Keratinocyte (primary cell): Measurements from ENCODE around the gene EPB41L2. TPM values are rescaled to one million over a fixed set of nuclear protein-coding genes. Genes with fewer than 3 reads are reported as not detected.

Experiments used
- DNase-seq: peaks from one replicate; pipeline ENCODE4 v3.0.0-alpha.2; 2011; ENCODE audit warnings: low read depth, missing footprints, low spot score
- FAIRE-seq: peaks from 2 replicates; lab custom pipeline; 2011; peaks lifted over from hg19 to GRCh38; lab: Jason Lieb, UNC
- H2AFZ ChIP-seq: 2 replicates; pipeline ENCODE4 v1.6.0; 2012; ENCODE audit warnings: low read length, control low read depth, inconsistent platforms; ENCODE audit not compliant: control insufficient read depth
- H3K27ac ChIP-seq: 2 replicates; pipeline ENCODE4 v1.5.1; 2011; ENCODE audit warnings: low read length; ENCODE audit not compliant: control insufficient read depth, insufficient read depth
- H3K27me3 ChIP-seq: 3 replicates; pipeline ENCODE4 v1.6.0; 2011; ENCODE audit warnings: low read length; ENCODE audit not compliant: control insufficient read depth, insufficient read depth; ENCODE audit errors: extremely low read depth
- H3K36me3 ChIP-seq, 2 experiments: 2 replicates in 1 of 2; 3 replicates in 1 of 2; pipeline ENCODE4 v1.5.1; 2011; ENCODE audit warnings: low read length in 2 of 2, mild to moderate bottlenecking in 1 of 2; ENCODE audit not compliant: control insufficient read depth in 2 of 2, insufficient read depth in 2 of 2; ENCODE audit errors: extremely low read depth in 1 of 2
- H3K4me1 ChIP-seq: 3 replicates; pipeline ENCODE4 v1.5.1; 2011; ENCODE audit warnings: low read length; ENCODE audit not compliant: control insufficient read depth, insufficient read depth; ENCODE audit errors: extremely low read depth
- H3K4me2 ChIP-seq: 3 replicates; pipeline ENCODE4 v1.6.0; 2011; ENCODE audit warnings: low read depth, low read length; ENCODE audit not compliant: control insufficient read depth, insufficient read depth; ENCODE audit errors: extremely low read depth
- H3K4me3 ChIP-seq, 3 experiments: fragments of 200-600 bp in 1 of 3; sonication (generic) in 1 of 3; 2 replicates in 2 of 3; 3 replicates in 1 of 3; pipeline ENCODE4 v1.5.1; 2011 to 2016; ENCODE audit warnings: low read length in 3 of 3, mild to moderate bottlenecking in 3 of 3, control low read depth in 2 of 3, inconsistent platforms in 1 of 3, low read depth in 1 of 3, mixed read lengths in 1 of 3, mixed run types in 1 of 3, moderate library complexity in 1 of 3; ENCODE audit not compliant: control insufficient read depth in 2 of 3, insufficient read depth in 2 of 3; ENCODE audit errors: extremely low read depth in 1 of 3
- H3K79me2 ChIP-seq: 2 replicates; pipeline ENCODE4 v1.6.0; 2012; ENCODE audit warnings: low read length; ENCODE audit not compliant: control insufficient read depth, insufficient read depth
- H3K9ac ChIP-seq: 3 replicates; pipeline ENCODE4 v1.6.0; 2011; ENCODE audit warnings: low read length; ENCODE audit not compliant: control insufficient read depth, insufficient read depth; ENCODE audit errors: extremely low read depth
- H3K9me1 ChIP-seq: 3 replicates; pipeline ENCODE4 v1.6.0; 2011; ENCODE audit warnings: low read length; ENCODE audit not compliant: control insufficient read depth, insufficient read depth; ENCODE audit errors: extremely low read depth
- H3K9me3 ChIP-seq: 2 replicates; pipeline ENCODE4 v1.5.1; 2012; ENCODE audit warnings: low read depth, low read length; ENCODE audit not compliant: control insufficient read depth
- H4K20me1 ChIP-seq: 3 replicates; pipeline ENCODE4 v1.6.0; 2011; ENCODE audit warnings: low read length; ENCODE audit not compliant: control insufficient read depth, insufficient read depth; ENCODE audit errors: extremely low read depth
- EZH2 ChIP-seq: IDR thresholded peaks from one replicate; pipeline ENCODE4 v1.6.1; 2012; ENCODE audit warnings: inconsistent platforms, mild to moderate bottlenecking, low read length, moderate library complexity
- dilution Hi-C: fragments of 300-500 bp; cut with MboI; formaldehyde crosslinking; loops from one replicate; pipeline ENCODE4 v1.7.0; 2020; ENCODE audit warnings: low sequenced_read_pairs; ENCODE audit not compliant: extremely low pct_ligation_motif_present
- polyA plus RNA-seq, 5 experiments: library from polyadenylated mRNA; depleted of rRNA in 3 of 5; stranded (reverse) in 3 of 5; stranded (forward) in 1 of 5; unstranded in 1 of 5; fragments of >200 nt; gene quantifications; 1 replicate in 1 of 5; 2 replicates in 3 of 5; 3 replicates in 1 of 5; pipeline versions ENCODE4 v1.2.1 to v1.2.3, GENCODE V29; 2011 to 2012; ENCODE audit warnings: missing spikeins in 2 of 5, low read depth in 1 of 5, low replicate concordance in 1 of 5
- TF ChIP-seq, protein P1 (sequence below), 3 experiments: IDR thresholded peaks in 1 of 3; conservative IDR thresholded peaks in 1 of 3; optimal IDR thresholded peaks in 1 of 3; 2 replicates in 2 of 3; 3 replicates in 1 of 3; pipeline versions ENCODE3 to v1.5.1; 2011; ENCODE audit warnings: low read length in 3 of 3, mild to moderate bottlenecking in 3 of 3, moderate library complexity in 2 of 3, control low read depth in 1 of 3, inconsistent platforms in 1 of 3; ENCODE audit not compliant: insufficient read depth in 2 of 3; ENCODE audit errors: extremely low read depth in 1 of 3

EPB41L2 gene
- polyA plus RNA-seq, 1 donor (not counting 4 experiments of a cell fraction or from before 2014, with no cell fraction given): 22.0 TPM

DNA sequence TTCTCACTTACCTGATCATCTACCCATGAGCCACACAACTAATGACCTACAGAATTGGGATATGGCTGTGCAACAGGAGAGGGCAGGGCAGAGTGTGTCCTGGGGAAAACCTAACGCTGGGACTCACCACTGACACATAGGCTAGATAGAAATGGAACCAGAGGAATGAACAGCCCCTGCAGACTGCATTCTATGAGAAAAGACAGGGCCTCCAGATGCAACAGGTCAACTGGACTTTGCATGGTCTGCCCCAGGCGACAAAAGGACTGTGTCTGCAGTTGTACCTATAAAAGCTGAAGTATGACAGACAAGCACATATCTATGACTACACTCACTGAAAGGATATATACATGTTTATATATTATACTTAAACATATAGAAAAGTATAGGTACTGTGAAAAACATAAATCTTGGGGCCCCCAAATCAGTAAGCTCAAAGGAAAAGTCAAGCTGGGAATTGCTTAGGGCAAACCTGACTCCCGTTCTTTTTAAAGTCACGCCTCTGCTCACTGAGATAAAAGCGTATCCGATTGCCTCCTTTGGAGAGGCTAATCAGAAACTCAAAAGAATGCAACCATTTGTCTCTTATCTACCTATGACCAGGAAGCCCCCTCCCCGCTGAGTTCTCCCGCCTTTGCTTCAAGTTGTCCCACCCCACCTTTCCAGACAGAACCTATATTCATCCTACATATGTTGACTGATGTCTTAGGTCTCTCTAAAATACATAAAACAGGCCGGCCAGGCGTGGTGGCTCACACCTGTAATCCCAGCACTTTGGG lies 68.5 kb downstream of the EPB41L2 start:
- H3K9me3 ChIP-seq: no peaks in the 10 kb centered on the region
- H3K4me2 ChIP-seq: no peak overlapping the region
- no peak for FAIRE-seq
- H3K27me3 ChIP-seq: no peaks in the 10 kb centered on the region
- H3K9ac ChIP-seq: no peak overlapping the region
- peaks cover 3% of the 10 kb centered on the region for H3K79me2 ChIP-seq
- no peak for TF ChIP-seq EZH2
- TF ChIP-seq, protein P1, sequence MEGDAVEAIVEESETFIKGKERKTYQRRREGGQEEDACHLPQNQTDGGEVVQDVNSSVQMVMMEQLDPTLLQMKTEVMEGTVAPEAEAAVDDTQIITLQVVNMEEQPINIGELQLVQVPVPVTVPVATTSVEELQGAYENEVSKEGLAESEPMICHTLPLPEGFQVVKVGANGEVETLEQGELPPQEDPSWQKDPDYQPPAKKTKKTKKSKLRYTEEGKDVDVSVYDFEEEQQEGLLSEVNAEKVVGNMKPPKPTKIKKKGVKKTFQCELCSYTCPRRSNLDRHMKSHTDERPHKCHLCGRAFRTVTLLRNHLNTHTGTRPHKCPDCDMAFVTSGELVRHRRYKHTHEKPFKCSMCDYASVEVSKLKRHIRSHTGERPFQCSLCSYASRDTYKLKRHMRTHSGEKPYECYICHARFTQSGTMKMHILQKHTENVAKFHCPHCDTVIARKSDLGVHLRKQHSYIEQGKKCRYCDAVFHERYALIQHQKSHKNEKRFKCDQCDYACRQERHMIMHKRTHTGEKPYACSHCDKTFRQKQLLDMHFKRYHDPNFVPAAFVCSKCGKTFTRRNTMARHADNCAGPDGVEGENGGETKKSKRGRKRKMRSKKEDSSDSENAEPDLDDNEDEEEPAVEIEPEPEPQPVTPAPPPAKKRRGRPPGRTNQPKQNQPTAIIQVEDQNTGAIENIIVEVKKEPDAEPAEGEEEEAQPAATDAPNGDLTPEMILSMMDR (optimal IDR thresholded peaks at IDR 0.05 in 1 of 3, IDR thresholded peaks at IDR 0.05 in 1 of 3, conservative IDR thresholded peaks at IDR 0.05 in 1 of 3; ENCODE audit: extremely low read depth in 1 of 3, insufficient read depth in 2 of 3, low read length in 3 of 3): no peak
- no peaks in the 10 kb centered on the region for H3K36me3 ChIP-seq
- dilution Hi-C loops: no loop called here
- no peak overlapping the region for H3K27ac ChIP-seq
- H3K4me1 ChIP-seq: peaks cover 11% of the 10 kb centered on the region
- H4K20me1 ChIP-seq: no peaks in the 10 kb centered on the region
- no peak overlapping the region for H3K4me3 ChIP-seq
- H2AFZ ChIP-seq: no peak overlapping the region
- DNase-seq: no peak
- H3K9me1 ChIP-seq: no peaks in the 10 kb centered on the region

DNA sequence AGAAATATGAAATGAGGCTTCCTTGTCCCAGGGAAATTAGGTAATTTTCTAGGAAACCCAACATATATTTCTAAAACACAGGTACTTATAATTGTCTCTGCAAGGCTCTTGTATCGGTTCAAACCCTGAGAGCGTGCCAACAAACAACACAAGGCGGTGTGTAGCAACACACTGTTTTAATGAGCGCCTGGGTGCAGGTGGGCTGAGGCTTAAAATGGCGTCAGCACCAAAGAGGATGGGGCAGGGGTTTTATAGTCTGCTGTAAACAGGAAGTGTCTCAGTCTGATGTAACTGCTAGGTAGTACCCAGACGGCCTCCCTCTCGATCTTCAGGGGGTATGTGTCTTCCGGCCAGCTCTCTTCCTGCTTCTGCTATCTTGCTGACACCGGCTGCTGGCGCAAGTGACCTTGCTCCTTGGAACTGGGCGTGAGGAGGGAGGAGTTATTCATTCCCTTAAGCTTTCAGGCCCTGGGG lies 69.7 kb downstream of the EPB41L2 start:
- Histone ChIP-seq H3K9ac (no peak overlapping the region), H3K27me3 (no peaks in the 10 kb centered on the region), H3K4me3 (no peak overlapping the region), H4K20me1 (no peaks in the 10 kb centered on the region), H3K27ac (no peak overlapping the region), H3K4me1 (peaks cover 11% of the 10 kb centered on the region), H3K79me2 (no peaks in the 10 kb centered on the region), H3K9me1 (no peaks in the 10 kb centered on the region), H3K36me3 (no peaks in the 10 kb centered on the region), H2AFZ (no peak overlapping the region), H3K4me2 (no peak overlapping the region), H3K9me3 (no peaks in the 10 kb centered on the region)
- dilution Hi-C loops: no loop called here
- DNase-seq: no peak
- TF ChIP-seq, protein P1 (optimal IDR thresholded peaks at IDR 0.05 in 1 of 3, IDR thresholded peaks at IDR 0.05 in 1 of 3, conservative IDR thresholded peaks at IDR 0.05 in 1 of 3; ENCODE audit: extremely low read depth in 1 of 3, insufficient read depth in 2 of 3, low read length in 3 of 3): no peak
- no peak for TF ChIP-seq EZH2
- FAIRE-seq: no peak
